ENCODE results near the gene GSG1L. TPM values are rescaled to one million over a fixed set of nuclear protein-coding genes. Genes with fewer than 3 reads are reported as not detected.

Gene GSG1L
- total RNA-seq: not detected

GRCh38 chr16:28063591-28064061, at the start of gene GSG1L:
Gene GSG1L (minus strand): TSS chr16:28063714. CDS start chr16:28063424, 290 bp downstream.
- peak in 1 of 2 donors; percentile 11 for DNase-seq
- peaks cover 8% of the 10 kb centered on the region for H3K4me1 Mint-ChIP-seq (ENCODE audit: low read depth)
- ATAC-seq (replicated peaks in 1 of 2): peak; percentile 54 to 58
- no peaks in the 10 kb centered on the region for H3K36me3 Mint-ChIP-seq (ENCODE audit: insufficient read depth in 2 of 2)
- peaks cover 50% of the 10 kb centered on the region for H3K27me3 Mint-ChIP-seq (ENCODE audit: low read depth)
- H3K27ac Mint-ChIP-seq: no peak within 1 kb of the TSS
- H3K9me3 Mint-ChIP-seq: no peaks in the 10 kb centered on the region
- H3K4me3 Mint-ChIP-seq: peak within 1 kb of the TSS; percentile 51 to 62

GRCh38 chr16:28112908-28113307, 49.4 kb upstream of the GSG1L start:
- Mint-ChIP-seq H3K27me3 (ENCODE audit: low read depth) (no peaks in the 10 kb centered on the region), H3K27ac (peak overlapping the region; percentile 79), H3K4me1 (ENCODE audit: low read depth) (peaks cover 15% of the 10 kb centered on the region), H3K36me3 (ENCODE audit: insufficient read depth in 2 of 2) (peaks cover 21 to 33% of the 10 kb centered on the region in 2 donors), H3K9me3 (no peaks in the 10 kb centered on the region), H3K4me3 (peak overlapping the region in 1 of 2 donors; percentile 63)
- ATAC-seq (replicated peaks in 1 of 2) (peak; percentile 93 to 97), DNase-seq (peak; percentile 48 to 59)

- H3K4me1 Mint-ChIP-seq (ENCODE audit: low read depth): peaks cover 15% of the 10 kb centered on the region
- H3K27ac Mint-ChIP-seq: peak overlapping the region; percentile 95
- H3K9me3 Mint-ChIP-seq: no peaks in the 10 kb centered on the region
- DNase-seq (no peak), ATAC-seq (replicated peaks in 1 of 2) (no peak)
- H3K4me3 Mint-ChIP-seq: no peak overlapping the region
- peaks cover 24 to 28% of the 10 kb centered on the region in 2 donors for H3K36me3 Mint-ChIP-seq (ENCODE audit: insufficient read depth in 2 of 2)
- H3K27me3 Mint-ChIP-seq (ENCODE audit: low read depth): no peaks in the 10 kb centered on the region
Measured at GRCh38 chr16:28110977-28111376, 47.5 kb upstream of the GSG1L start.

GRCh38 chr16:28110479-28110878, 47.0 kb upstream of the GSG1L start:
- peaks cover 24 to 31% of the 10 kb centered on the region in 2 donors for H3K36me3 Mint-ChIP-seq (ENCODE audit: insufficient read depth in 2 of 2)

GRCh38 chr16:28110074-28110473, 46.6 kb upstream of the GSG1L start:
- no peak overlapping the region for H3K4me3 Mint-ChIP-seq
- H3K4me1 Mint-ChIP-seq (ENCODE audit: low read depth): peaks cover 15% of the 10 kb centered on the region
- peak overlapping the region; percentile 61 for H3K27ac Mint-ChIP-seq
- no peaks in the 10 kb centered on the region for H3K27me3 Mint-ChIP-seq (ENCODE audit: low read depth)
- H3K36me3 Mint-ChIP-seq (ENCODE audit: insufficient read depth in 2 of 2): peaks cover 24 to 33% of the 10 kb centered on the region in 2 donors
- DNase-seq: no peak
- no peak for ATAC-seq (replicated peaks in 1 of 2)
- H3K9me3 Mint-ChIP-seq: no peaks in the 10 kb centered on the region

More at GRCh38 chr16:28110479-28110878, 47.0 kb upstream of the GSG1L start:
- Mint-ChIP-seq H3K27ac (peak overlapping the region; percentile 95), H3K4me1 (ENCODE audit: low read depth) (peaks cover 15% of the 10 kb centered on the region), H3K27me3 (ENCODE audit: low read depth) (no peaks in the 10 kb centered on the region), H3K9me3 (no peaks in the 10 kb centered on the region), H3K4me3 (no peak overlapping the region)
- no peak for ATAC-seq (replicated peaks in 1 of 2)
- no peak for DNase-seq

GRCh38 chr16:28108590-28109247, 45.2 kb upstream of the GSG1L start:
- H3K36me3 Mint-ChIP-seq (ENCODE audit: insufficient read depth in 2 of 2): peaks cover 18 to 31% of the 10 kb centered on the region in 2 donors
- H3K9me3 Mint-ChIP-seq: no peaks in the 10 kb centered on the region
- H3K27ac Mint-ChIP-seq: no peak overlapping the region
- no peak for DNase-seq
- H3K4me3 Mint-ChIP-seq: no peak overlapping the region
- ATAC-seq (replicated peaks in 1 of 2): no peak
- H3K4me1 Mint-ChIP-seq (ENCODE audit: low read depth): peaks cover 15% of the 10 kb centered on the region
- no peaks in the 10 kb centered on the region for H3K27me3 Mint-ChIP-seq (ENCODE audit: low read depth)

- Mint-ChIP-seq H3K9me3 (no peaks in the 10 kb centered on the region), H3K27me3 (ENCODE audit: low read depth) (no peaks in the 10 kb centered on the region), H3K4me1 (ENCODE audit: low read depth) (peaks cover 4% of the 10 kb centered on the region), H3K4me3 (no peak overlapping the region), H3K27ac (peak overlapping the region; percentile 37), H3K36me3 (ENCODE audit: insufficient read depth in 2 of 2) (peaks cover 17 to 33% of the 10 kb centered on the region in 2 donors)
- no peak for ATAC-seq (replicated peaks in 1 of 2)
- no peak for DNase-seq
Measured at GRCh38 chr16:28107232-28107631, 43.7 kb upstream of the GSG1L start.

- no peak for ATAC-seq (replicated peaks in 1 of 2)
- no peaks in the 10 kb centered on the region for H3K9me3 Mint-ChIP-seq
- H3K27me3 Mint-ChIP-seq (ENCODE audit: low read depth): no peaks in the 10 kb centered on the region
- DNase-seq: no peak
- H3K4me3 Mint-ChIP-seq: no peak overlapping the region
- peaks cover 20 to 35% of the 10 kb centered on the region in 2 donors for H3K36me3 Mint-ChIP-seq (ENCODE audit: insufficient read depth in 2 of 2)
- H3K27ac Mint-ChIP-seq: no peak overlapping the region
- H3K4me1 Mint-ChIP-seq (ENCODE audit: low read depth): peaks cover 4% of the 10 kb centered on the region
Measured at GRCh38 chr16:28106467-28107215, 43.1 kb upstream of the GSG1L start.

GRCh38 chr16:28105954-28106353, 42.4 kb upstream of the GSG1L start:
- Mint-ChIP-seq H3K36me3 (ENCODE audit: insufficient read depth in 2 of 2) (peaks cover 20 to 35% of the 10 kb centered on the region in 2 donors), H3K4me1 (ENCODE audit: low read depth) (peaks cover 4% of the 10 kb centered on the region), H3K27ac (no peak overlapping the region)

GRCh38 chr16:28105297-28105696, 41.8 kb upstream of the GSG1L start:
- Mint-ChIP-seq H3K36me3 (ENCODE audit: insufficient read depth in 2 of 2) (peaks cover 18 to 32% of the 10 kb centered on the region in 2 donors), H3K4me3 (no peak overlapping the region)
- ATAC-seq (replicated peaks in 1 of 2): no peak

More at GRCh38 chr16:28105954-28106353, 42.4 kb upstream of the GSG1L start:
- DNase-seq: no peak
- H3K4me3 Mint-ChIP-seq: no peak overlapping the region
- no peaks in the 10 kb centered on the region for H3K9me3 Mint-ChIP-seq
- H3K27me3 Mint-ChIP-seq (ENCODE audit: low read depth): no peaks in the 10 kb centered on the region
- ATAC-seq (replicated peaks in 1 of 2): no peak

GRCh38 chr16:28104404-28104803, 40.9 kb upstream of the GSG1L start:
- H3K9me3 Mint-ChIP-seq: no peaks in the 10 kb centered on the region
- no peak for ATAC-seq (replicated peaks in 1 of 2)

More at GRCh38 chr16:28105297-28105696, 41.8 kb upstream of the GSG1L start:
- no peak for DNase-seq
- Mint-ChIP-seq H3K9me3 (no peaks in the 10 kb centered on the region), H3K27me3 (ENCODE audit: low read depth) (no peaks in the 10 kb centered on the region), H3K27ac (peak overlapping the region; percentile 42), H3K4me1 (ENCODE audit: low read depth) (peaks cover 4% of the 10 kb centered on the region)

GRCh38 chr16:28103516-28104170, 40.1 kb upstream of the GSG1L start:
- Mint-ChIP-seq H3K36me3 (ENCODE audit: insufficient read depth in 2 of 2) (peaks cover 17 to 29% of the 10 kb centered on the region in 2 donors), H3K4me3 (no peak overlapping the region), H3K9me3 (no peaks in the 10 kb centered on the region), H3K27me3 (ENCODE audit: low read depth) (no peaks in the 10 kb centered on the region), H3K27ac (peak overlapping the region; percentile 51), H3K4me1 (ENCODE audit: low read depth) (no peaks in the 10 kb centered on the region)
- ATAC-seq (replicated peaks in 1 of 2) (no peak), DNase-seq (no peak)

More at GRCh38 chr16:28104404-28104803, 40.9 kb upstream of the GSG1L start:
- Mint-ChIP-seq H3K27me3 (ENCODE audit: low read depth) (no peaks in the 10 kb centered on the region), H3K36me3 (ENCODE audit: insufficient read depth in 2 of 2) (peaks cover 18 to 28% of the 10 kb centered on the region in 2 donors), H3K4me1 (ENCODE audit: low read depth) (peaks cover 2% of the 10 kb centered on the region), H3K4me3 (no peak overlapping the region), H3K27ac (no peak overlapping the region)
- DNase-seq: no peak

- no peak for ATAC-seq (replicated peaks in 1 of 2)
- H3K36me3 Mint-ChIP-seq (ENCODE audit: insufficient read depth in 2 of 2): peaks cover 12 to 27% of the 10 kb centered on the region in 2 donors
- DNase-seq: no peak
- H3K4me1 Mint-ChIP-seq (ENCODE audit: low read depth): no peaks in the 10 kb centered on the region
- H3K4me3 Mint-ChIP-seq: no peak overlapping the region
- no peak overlapping the region for H3K27ac Mint-ChIP-seq
- H3K9me3 Mint-ChIP-seq: no peaks in the 10 kb centered on the region
- H3K27me3 Mint-ChIP-seq (ENCODE audit: low read depth): no peaks in the 10 kb centered on the region
Measured at GRCh38 chr16:28101533-28101890, 38.0 kb upstream of the GSG1L start.
